ENCODE measurements around the gene SHISA2.

The SHISA2 gene

DNA sequence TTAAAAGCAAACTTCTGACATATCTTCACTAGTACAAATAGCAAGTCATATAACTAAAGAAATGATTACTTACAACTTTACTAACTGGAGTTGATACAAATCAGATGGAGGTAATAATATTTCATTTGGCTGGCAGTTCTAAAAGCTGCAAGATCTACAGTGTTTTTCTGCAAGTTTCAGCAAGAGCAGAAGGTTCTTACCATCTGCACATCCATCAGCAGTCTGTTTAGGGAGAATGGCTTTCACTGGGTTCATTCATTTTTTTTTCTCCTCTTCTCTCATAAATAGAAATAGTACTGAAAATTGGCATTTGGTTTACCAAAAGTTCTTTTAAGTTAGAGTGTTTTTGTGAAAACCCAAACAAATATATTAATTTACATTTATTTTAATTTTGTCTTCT is 3.1 kb upstream of the SHISA2 start:
- DNase-seq (ENCODE audit: low read depth) = no peak
- no peak overlapping the region for H3K4me3 ChIP-seq (ENCODE audit: low read depth, low read length)
- TF ChIP-seq CTCF (IDR thresholded peaks at IDR 0.05; ENCODE audit: control insufficient read depth, extremely low read depth, insufficient read depth) = no peak

DNA sequence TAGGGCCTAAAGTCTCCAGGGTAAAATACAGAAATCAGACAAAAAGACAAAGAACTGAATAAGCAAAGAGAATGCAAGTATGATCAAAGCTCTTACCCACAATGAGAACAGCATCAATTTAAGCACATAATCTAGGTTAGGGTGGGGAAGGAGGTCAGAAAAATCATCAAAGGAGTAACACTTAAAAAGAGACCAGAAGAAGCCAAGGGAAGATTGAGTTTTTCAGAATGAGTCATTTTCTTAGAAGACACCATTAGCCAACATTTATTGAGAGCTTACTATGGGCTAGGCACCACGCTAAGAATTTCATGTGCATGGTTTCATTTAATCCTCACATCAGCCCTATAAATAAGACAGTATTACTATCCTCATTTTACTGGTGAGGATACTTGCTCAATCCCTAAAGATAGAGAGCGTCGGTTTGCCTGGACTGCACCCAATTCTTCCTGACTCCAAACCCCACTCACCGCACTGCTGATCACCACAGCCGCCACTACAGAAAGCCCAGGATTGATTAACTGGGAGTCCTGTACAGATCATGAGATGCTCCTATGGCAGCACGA is 1.7 kb upstream of the SHISA2 start:
- H3K4me3 ChIP-seq (ENCODE audit: low read depth, low read length) = no peak overlapping the region
- no peak for TF ChIP-seq CTCF (IDR thresholded peaks at IDR 0.05; ENCODE audit: control insufficient read depth, extremely low read depth, insufficient read depth)
- no peak for DNase-seq (ENCODE audit: low read depth)

DNA sequence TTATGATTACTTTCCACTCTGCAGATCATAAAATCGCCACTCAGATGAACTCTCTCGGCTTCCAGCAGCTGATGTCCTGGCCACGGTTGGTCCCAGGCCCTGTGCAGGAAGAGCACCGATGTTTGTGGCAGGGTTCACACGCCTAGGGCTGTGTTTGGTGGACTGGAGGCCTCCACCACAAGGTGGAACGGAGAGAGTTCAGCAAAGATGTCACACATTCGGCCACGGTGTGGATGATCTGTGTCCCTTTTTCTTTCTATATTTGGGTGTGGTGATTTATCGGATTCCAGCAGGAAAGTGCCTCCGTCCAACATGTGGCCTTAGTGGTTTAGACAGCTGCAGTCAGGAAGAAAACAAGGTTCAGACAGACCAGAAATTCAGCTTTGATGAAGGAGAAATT is 521 bp upstream of the SHISA2 start:
- TF ChIP-seq CTCF (IDR thresholded peaks at IDR 0.05; ENCODE audit: control insufficient read depth, extremely low read depth, insufficient read depth) = no peak
- DNase-seq (ENCODE audit: low read depth) = no peak
- no peak overlapping the region for H3K4me3 ChIP-seq (ENCODE audit: low read depth, low read length)

GRCh38 chr13:26051231-26051656 is 572 bp downstream of the SHISA2 start:
- H3K4me3 ChIP-seq (ENCODE audit: low read depth, low read length) = peak overlapping the region; percentile 38
- TF ChIP-seq CTCF (IDR thresholded peaks at IDR 0.05; ENCODE audit: control insufficient read depth, extremely low read depth, insufficient read depth) = no peak
- DNase-seq (ENCODE audit: low read depth) = no peak

- no peak overlapping the region for H3K4me3 ChIP-seq (ENCODE audit: low read depth, low read length)
- TF ChIP-seq CTCF (IDR thresholded peaks at IDR 0.05; ENCODE audit: control insufficient read depth, extremely low read depth, insufficient read depth) = no peak
- no peak for DNase-seq (ENCODE audit: low read depth)
Measured at GRCh38 chr13:26050568-26051230, 1.1 kb downstream of the SHISA2 start.

DNA sequence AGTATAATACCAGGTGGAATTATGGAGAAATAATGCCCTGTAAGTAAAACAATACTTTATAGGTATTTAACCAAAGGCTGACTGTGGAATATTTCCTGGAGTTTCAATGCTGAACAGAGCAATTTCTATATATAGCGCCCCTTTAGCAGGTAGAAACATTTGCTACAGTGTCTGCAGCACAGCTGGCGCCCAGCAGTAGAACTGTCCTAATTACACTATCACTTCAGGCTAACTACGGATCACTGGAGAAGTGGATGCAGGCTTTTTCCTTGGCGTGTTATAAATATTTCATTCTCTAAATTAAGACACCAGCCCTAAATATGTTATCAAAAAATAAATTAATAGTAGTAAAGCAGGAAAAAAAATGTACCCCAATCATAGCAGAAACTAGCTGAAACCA is 3.1 kb downstream of the SHISA2 start:
- no peak overlapping the region for H3K4me3 ChIP-seq (ENCODE audit: low read depth, low read length)
- no peak for DNase-seq (ENCODE audit: low read depth)
- TF ChIP-seq CTCF (IDR thresholded peaks at IDR 0.05; ENCODE audit: control insufficient read depth, extremely low read depth, insufficient read depth) = no peak

DNA sequence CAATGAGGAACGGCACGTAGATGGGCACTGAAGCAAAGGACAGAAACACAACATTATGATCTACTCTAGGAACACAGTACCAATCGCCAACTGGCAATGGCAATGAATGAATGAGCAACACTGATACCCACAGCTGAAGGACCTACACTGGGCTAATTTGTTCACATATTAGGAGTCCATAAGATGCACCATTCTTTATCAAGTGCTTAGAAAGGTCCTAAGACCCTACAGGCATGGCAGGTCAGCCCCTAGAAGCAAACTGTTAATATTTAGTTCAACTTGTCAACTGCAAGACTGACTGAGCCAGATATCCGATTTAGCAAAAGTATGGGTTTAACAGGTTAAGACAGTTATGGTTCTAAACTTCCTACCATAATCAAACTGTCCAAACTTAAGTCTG is 4.8 kb downstream of the SHISA2 start:
- H3K4me3 ChIP-seq (ENCODE audit: low read depth, low read length) = no peak overlapping the region
- no peak for DNase-seq (ENCODE audit: low read depth)
- TF ChIP-seq CTCF (IDR thresholded peaks at IDR 0.05; ENCODE audit: control insufficient read depth, extremely low read depth, insufficient read depth) = no peak

All from LNCaP clone FGC (cell line).